Brain pericyte (primary cell): ENCODE measurements around the gene ARG2.

Source experiments
- DNase-seq: peaks from one replicate; pipeline ENCODE4 v3.0.0-alpha.2; 2012; ENCODE audit warnings: low read depth, low spot score

The ARG2 gene

DNA sequence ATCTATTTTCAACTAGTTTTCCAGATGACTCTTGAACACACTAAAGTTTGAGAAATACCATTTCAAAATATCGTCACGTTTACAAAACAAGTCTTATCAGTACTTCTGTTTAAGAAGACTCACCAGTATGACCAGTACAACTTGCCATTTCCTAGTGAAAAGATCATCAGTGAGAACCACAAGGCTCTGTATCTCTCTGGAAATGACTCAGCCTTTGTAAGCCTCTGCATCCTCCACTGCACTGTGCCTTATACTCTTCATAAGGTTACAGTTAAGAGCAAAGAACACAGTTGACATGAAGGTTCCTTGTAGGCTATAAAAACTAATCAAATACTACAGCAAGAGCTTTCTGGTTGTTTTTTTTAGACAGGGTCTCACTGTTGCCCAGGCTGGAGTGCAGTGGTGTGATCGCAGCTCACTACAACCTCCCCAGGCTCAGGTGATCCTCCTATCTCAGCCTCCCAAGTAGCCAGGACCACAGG, 60.4 kb downstream of the ARG2 start:
- no peak for DNase-seq

GRCh38 chr14:67680941-67681340, 61.2 kb downstream of the ARG2 start:
- no peak for DNase-seq

- DNase-seq, result no peak
Measured at GRCh38 chr14:67683842-67684241, 64.1 kb downstream of the ARG2 start.

DNA sequence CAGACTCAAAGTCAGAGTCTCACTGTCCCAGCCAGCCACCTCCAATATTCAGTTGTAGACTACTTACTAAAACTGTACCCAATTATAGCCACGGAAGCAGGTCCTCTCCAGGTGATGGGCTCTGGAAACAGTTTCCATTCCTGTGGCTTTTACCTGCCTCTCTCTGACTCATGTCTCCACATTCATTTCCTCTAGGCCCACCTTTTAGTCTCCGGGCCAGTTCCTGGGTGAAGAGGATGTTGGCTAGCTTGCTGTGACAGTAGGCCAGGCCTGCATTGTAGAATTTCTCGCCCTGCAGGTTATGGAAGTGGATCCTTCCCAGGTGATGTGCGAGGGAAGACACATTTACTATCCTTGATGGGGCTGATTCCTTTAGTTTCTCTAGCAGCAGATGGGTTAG, 70.3 kb downstream of the ARG2 start:
- no peak for DNase-seq

DNA sequence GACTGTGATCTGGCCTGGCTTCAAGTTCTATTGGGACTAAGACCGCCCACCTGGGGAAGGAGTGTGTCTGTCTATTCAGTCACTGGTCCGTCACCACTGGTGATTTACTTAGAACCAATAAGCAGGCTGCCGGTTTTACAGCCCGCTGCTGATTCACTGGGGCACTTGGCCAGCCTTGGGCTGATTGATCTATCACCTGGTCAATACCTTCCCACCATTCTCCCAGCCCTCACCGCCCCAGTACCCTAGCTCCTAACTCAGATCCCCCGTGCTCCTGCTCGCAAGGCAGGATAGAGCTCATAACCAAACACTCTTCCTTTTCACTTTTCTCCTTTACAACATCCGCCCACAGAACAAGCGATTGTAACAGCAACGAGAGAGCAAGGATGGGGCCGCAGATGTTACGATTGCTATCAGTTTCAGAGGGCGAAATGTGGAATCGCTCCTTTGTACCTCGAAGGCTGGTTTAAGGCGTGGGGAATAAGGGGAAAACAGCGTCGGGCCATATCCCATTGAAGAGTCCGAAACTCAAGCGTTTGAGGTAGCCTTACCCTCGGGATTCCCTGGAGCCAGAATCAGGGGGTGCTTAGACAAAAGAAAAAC, 75.2 kb downstream of the ARG2 start:
- DNase-seq, result peak; percentile 54

- DNase-seq, result peak; percentile 67
Measured at GRCh38 chr14:67695394-67695949, 75.8 kb downstream of the ARG2 start, which contains the start of gene RDH11. TSS of gene RDH11 (minus strand) at chr14:67695764. CDS start at chr14:67695703, 61 bp downstream.

- DNase-seq, result no peak
Measured at GRCh38 chr14:67697006-67697405, 77.3 kb downstream of the ARG2 start.

DNA sequence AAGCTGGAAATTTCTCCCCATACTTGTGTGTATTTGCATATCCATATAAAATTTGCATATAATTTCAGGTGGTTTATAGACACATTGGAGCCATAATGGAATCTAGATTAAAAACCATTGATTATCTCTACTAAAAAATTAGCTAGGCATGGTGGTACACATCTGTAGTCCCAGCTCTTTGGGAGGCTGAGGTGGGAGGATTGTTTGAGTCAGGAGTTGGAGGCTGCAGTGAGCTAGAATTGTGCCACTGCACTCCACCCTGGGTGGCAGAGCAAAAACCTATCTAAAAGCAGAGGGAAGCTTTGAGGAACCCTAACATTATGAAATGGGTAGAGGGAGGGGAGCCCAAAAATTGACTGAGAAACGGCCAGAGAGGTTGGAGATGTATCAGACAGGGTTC, 78.5 kb downstream of the ARG2 start:
- no peak for DNase-seq
